ENCODE measurements around the gene NEDD4L. TPM values are rescaled to one million over a fixed set of nuclear protein-coding genes. Genes with fewer than 3 reads are reported as not detected.

NEDD4L gene
- total RNA-seq, 4 donors from 2014 or later: 16.2 to 63.0 (median 30.4) TPM

DNA sequence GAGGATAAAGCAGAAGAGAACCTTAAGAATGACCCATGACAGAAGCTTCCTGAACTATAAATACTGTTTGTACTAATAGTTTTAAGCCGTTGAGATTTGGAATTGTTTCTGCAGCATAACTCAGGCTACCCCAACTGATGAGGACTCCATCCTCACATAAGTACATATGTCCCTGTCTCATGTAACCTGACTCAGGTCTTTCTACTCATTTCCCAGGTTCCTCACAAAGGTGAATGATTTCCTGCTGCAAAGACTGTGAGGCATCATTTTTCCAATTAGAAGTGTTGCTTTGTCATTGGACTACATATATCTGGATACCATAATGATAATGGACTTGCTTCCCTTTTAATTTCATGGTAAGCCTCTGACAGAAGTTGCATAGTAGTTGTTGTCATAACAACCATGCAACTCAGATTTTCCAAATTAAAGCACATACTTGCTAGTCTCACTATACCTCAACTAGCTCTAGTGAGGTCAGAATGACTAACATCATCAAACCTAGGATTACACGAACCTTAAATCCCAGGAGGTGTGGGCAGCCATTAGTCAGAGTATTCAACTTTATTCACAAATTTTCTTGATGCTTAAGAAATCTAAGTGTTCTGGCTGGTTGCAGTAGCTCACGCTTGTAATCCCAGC lies 38.0 kb upstream of the NEDD4L start:
- ATAC-seq (ENCODE audit: low FRiP score) (no peak), DNase-seq (ENCODE audit: low spot score) (no peak)
- TF ChIP-seq, protein P1, sequence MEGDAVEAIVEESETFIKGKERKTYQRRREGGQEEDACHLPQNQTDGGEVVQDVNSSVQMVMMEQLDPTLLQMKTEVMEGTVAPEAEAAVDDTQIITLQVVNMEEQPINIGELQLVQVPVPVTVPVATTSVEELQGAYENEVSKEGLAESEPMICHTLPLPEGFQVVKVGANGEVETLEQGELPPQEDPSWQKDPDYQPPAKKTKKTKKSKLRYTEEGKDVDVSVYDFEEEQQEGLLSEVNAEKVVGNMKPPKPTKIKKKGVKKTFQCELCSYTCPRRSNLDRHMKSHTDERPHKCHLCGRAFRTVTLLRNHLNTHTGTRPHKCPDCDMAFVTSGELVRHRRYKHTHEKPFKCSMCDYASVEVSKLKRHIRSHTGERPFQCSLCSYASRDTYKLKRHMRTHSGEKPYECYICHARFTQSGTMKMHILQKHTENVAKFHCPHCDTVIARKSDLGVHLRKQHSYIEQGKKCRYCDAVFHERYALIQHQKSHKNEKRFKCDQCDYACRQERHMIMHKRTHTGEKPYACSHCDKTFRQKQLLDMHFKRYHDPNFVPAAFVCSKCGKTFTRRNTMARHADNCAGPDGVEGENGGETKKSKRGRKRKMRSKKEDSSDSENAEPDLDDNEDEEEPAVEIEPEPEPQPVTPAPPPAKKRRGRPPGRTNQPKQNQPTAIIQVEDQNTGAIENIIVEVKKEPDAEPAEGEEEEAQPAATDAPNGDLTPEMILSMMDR (IDR thresholded peaks at IDR 0.05): no peak

DNA sequence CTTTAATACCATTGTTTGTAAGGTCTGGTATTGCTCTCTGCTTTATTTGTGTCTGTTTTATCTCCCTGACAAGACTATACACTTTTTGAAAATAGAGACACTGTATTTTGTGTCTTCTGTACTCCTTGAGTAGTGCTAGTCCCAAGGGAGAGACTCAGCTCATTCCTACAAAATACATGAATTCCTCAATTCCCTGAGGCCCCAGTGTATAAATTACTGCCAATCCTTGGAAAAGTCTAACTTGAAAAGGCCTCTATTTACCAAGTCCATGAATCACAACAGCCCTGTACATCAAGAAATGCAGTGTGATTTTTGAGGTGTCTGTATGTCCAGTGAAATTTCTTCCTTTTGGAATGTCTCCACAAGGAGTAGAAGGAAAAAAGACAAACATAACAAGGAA lies 34.9 kb upstream of the NEDD4L start:
- ATAC-seq (ENCODE audit: low FRiP score) (no peak), DNase-seq (ENCODE audit: low spot score) (no peak)
- TF ChIP-seq, protein P1 (IDR thresholded peaks at IDR 0.05): no peak

- DNase-seq (ENCODE audit: low spot score) (no peak), ATAC-seq (ENCODE audit: low FRiP score) (no peak)
- TF ChIP-seq, protein P1 (IDR thresholded peaks at IDR 0.05): no peak
Observed at GRCh38 chr18:58010265-58010664, 33.8 kb upstream of the NEDD4L start.

GRCh38 chr18:58012356-58012755 lies 31.7 kb upstream of the NEDD4L start:
- TF ChIP-seq, protein P1 (IDR thresholded peaks at IDR 0.05): no peak
- DNase-seq (ENCODE audit: low spot score) (no peak), ATAC-seq (ENCODE audit: low FRiP score) (no peak)

DNA sequence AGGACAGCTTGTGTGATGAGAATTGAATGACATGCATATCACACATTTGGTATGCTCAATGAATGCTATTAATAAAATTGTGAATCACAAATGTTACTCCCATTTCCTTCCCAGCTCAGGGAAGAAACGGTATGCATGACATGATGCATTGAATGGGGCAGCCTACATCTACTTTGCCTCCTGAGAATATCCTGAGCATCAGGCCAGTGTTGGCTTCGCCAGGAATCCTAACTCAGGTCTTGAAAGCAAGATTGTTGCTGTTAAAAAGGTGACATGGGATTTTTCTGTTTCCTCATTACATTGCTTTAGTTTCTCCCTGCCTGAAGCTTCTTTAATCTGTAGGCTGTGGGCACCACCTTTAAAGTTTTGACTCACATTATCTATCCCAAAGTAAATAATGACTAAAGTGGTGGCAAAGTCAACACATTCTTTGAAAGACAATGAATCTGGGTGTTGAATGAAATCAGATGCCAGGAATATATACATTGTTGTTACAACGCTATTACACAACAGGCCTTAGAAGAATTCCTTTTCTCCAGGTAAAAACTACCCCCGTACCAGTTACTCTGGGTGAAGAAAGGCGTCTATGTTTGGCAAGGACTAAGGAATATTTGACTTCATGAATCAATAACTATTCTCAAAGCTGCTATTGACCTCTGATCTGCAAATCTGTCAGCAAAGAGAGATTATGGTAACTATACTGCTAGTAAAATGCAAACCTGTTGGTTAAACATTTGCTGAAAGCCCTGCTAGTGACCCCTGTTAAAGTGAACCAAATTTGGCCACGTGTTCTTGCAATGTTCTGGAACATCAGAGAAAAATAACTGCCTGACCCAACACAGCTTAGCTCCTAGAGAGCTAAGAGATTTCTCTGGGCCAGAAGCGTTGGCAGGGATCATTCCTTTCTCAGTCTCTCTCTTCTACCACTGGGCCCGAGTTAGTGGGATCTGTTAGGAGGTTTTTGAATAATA lies 30.5 kb upstream of the NEDD4L start:
- no peak for ATAC-seq (ENCODE audit: low FRiP score)
- no peak for DNase-seq (ENCODE audit: low spot score)
- TF ChIP-seq, protein P1 (IDR thresholded peaks at IDR 0.05): no peak

DNA sequence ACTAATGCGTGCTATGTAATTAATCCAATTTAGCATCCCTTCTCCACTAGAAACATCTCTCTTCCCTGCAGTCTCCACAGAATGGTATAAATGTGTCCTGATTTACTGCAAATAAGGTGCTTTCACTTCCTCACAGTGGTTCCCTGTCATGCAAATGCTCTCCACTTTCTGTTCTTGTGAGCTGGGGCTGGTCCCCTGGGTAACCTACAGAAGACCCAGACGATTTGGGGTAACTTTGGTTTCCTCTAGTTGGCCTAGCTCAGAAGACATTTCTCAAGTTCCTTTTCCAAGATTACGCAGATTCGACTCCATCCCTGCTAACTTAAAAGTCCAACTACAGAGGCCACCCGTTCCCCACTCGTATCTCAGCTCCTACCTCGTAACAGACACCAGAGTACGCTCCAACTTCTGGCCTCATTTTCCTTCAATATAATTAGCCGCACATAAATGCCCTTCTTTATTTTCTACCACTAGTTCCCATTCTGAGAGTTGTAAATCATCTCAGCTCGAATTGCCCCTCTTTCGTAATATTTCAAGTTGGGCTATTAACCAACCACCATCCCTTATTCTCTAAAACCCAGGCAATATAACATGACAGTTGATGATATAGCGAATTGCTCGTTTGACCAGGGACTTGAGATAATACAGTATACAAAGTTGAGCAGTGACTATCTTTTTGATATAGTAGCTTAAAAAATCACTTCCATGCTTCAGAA lies 28.8 kb upstream of the NEDD4L start:
- ATAC-seq (ENCODE audit: low FRiP score) (no peak), DNase-seq (ENCODE audit: low spot score) (no peak)
- TF ChIP-seq, protein P1 (IDR thresholded peaks at IDR 0.05): no peak
